ENCODE results near the gene ADAM20.

Gene ADAM20

DNA sequence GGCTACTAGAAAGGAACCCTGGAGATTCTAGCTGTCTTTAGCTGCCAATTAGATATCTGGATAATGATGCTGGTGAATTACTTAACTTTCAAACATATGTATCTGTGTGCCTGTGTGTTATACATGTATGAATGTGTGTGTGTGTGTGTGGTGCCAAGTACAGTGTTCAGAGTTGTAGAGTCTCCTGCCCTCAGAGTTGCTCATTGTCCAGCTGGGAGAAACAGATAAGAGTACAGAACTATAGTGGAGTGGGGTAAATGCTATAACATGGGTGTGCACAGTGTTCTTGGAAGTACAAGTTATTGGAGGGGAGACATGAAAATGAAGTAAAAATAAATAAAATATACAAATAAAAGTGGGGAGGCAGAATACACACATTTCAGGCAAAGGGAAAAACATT lies 23.6 kb upstream of the ADAM20 start:
- ATAC-seq, result no peak
- TF ChIP-seq, protein P1, sequence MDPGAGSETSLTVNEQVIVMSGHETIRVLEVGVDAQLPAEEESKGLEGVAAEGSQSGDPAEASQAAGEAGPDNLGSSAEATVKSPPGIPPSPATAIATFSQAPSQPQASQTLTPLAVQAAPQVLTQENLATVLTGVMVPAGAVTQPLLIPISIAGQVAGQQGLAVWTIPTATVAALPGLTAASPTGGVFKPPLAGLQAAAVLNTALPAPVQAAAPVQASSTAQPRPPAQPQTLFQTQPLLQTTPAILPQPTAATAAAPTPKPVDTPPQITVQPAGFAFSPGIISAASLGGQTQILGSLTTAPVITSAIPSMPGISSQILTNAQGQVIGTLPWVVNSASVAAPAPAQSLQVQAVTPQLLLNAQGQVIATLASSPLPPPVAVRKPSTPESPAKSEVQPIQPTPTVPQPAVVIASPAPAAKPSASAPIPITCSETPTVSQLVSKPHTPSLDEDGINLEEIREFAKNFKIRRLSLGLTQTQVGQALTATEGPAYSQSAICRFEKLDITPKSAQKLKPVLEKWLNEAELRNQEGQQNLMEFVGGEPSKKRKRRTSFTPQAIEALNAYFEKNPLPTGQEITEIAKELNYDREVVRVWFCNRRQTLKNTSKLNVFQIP (CRISPR knock-in tag; IDR thresholded peaks at IDR 0.05; ENCODE audit: borderline replicate concordance, low read depth), result no peak
- TF ChIP-seq GLIS3 (CRISPR knock-in tag; IDR thresholded peaks at IDR 0.05) (no peak), ZFP30 (CRISPR knock-in tag; IDR thresholded peaks at IDR 0.05) (no peak), ZFP3 (CRISPR knock-in tag; IDR thresholded peaks at IDR 0.05) (no peak), ARNTL (CRISPR knock-in tag; IDR thresholded peaks at IDR 0.05; ENCODE audit: borderline replicate concordance, low read depth) (no peak), CSDC2 (CRISPR knock-in tag; IDR thresholded peaks at IDR 0.05) (no peak), BACH2 (CRISPR knock-in tag; IDR thresholded peaks at IDR 0.05; ENCODE audit: borderline replicate concordance) (no peak)

DNA sequence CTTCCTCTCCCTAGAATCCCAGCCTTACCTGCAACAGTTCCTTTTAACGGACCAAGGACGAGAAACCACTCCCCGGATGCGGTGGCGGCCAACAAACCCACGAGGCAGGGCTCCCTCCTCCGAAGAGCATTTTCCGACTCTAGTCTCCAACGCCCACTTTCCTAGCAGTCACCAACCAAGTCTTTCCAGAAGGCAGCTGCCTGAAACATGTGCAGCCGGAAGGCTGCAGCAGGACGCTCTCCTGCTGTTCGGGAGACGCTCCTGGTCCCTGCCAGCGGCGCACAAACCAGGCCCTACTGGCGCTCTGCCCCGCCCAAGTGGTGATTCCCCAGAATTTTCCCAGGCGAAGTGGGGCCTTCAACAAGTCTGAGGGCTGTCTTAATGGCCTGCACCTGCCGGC lies 21.1 kb upstream of the ADAM20 start:
- no peak for ATAC-seq
- TF ChIP-seq, protein P2, sequence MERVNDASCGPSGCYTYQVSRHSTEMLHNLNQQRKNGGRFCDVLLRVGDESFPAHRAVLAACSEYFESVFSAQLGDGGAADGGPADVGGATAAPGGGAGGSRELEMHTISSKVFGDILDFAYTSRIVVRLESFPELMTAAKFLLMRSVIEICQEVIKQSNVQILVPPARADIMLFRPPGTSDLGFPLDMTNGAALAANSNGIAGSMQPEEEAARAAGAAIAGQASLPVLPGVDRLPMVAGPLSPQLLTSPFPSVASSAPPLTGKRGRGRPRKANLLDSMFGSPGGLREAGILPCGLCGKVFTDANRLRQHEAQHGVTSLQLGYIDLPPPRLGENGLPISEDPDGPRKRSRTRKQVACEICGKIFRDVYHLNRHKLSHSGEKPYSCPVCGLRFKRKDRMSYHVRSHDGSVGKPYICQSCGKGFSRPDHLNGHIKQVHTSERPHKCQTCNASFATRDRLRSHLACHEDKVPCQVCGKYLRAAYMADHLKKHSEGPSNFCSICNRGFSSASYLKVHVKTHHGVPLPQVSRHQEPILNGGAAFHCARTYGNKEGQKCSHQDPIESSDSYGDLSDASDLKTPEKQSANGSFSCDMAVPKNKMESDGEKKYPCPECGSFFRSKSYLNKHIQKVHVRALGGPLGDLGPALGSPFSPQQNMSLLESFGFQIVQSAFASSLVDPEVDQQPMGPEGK (CRISPR knock-in tag; IDR thresholded peaks at IDR 0.05; ENCODE audit: borderline replicate concordance), result no peak
- no peak for TF ChIP-seq PPARA (CRISPR knock-in tag; IDR thresholded peaks at IDR 0.05; ENCODE audit: borderline replicate concordance)
- no peak for TF ChIP-seq ESRRG (CRISPR knock-in tag; IDR thresholded peaks at IDR 0.05)
- no peak for TF ChIP-seq ZNF8 (CRISPR knock-in tag; IDR thresholded peaks at IDR 0.05)
- TF ChIP-seq ARNTL (CRISPR knock-in tag; IDR thresholded peaks at IDR 0.05; ENCODE audit: borderline replicate concordance, low read depth), result no peak
- TF ChIP-seq ZNF70 (CRISPR knock-in tag; IDR thresholded peaks at IDR 0.05), result no peak
- TF ChIP-seq, protein P3, sequence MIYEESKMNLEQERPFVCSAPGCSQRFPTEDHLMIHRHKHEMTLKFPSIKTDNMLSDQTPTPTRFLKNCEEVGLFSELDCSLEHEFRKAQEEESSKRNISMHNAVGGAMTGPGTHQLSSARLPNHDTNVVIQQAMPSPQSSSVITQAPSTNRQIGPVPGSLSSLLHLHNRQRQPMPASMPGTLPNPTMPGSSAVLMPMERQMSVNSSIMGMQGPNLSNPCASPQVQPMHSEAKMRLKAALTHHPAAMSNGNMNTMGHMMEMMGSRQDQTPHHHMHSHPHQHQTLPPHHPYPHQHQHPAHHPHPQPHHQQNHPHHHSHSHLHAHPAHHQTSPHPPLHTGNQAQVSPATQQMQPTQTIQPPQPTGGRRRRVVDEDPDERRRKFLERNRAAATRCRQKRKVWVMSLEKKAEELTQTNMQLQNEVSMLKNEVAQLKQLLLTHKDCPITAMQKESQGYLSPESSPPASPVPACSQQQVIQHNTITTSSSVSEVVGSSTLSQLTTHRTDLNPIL (CRISPR knock-in tag; IDR thresholded peaks at IDR 0.05; ENCODE audit: low read depth), result no peak
- TF ChIP-seq BACH2 (CRISPR knock-in tag; IDR thresholded peaks at IDR 0.05; ENCODE audit: borderline replicate concordance), result no peak
- TF ChIP-seq RARB (CRISPR knock-in tag; IDR thresholded peaks at IDR 0.05), result no peak
- TF ChIP-seq, protein P4, sequence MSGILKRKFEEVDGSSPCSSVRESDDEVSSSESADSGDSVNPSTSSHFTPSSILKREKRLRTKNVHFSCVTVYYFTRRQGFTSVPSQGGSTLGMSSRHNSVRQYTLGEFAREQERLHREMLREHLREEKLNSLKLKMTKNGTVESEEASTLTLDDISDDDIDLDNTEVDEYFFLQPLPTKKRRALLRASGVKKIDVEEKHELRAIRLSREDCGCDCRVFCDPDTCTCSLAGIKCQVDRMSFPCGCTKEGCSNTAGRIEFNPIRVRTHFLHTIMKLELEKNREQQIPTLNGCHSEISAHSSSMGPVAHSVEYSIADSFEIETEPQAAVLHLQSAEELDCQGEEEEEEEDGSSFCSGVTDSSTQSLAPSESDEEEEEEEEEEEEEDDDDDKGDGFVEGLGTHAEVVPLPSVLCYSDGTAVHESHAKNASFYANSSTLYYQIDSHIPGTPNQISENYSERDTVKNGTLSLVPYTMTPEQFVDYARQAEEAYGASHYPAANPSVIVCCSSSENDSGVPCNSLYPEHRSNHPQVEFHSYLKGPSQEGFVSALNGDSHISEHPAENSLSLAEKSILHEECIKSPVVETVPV (CRISPR knock-in tag; IDR thresholded peaks at IDR 0.05), result no peak

DNA sequence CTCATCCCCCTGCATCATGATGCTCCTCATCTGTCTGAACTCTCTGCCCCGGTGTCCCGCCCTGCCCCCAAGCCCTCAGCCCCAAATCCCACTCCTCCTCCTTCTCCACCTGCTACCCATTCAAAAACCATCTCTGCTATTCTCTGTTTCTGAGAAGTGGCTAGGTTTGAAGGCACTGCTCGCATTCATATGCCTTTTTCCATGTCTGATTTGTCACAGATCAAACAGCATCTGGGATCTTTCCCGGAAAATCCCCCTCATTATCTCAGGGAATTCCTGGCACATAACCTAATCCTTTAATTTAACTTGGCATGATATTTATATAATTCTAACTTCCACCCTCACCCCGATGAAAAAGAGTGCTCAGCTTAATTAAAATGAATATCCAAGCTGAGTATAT lies 3.3 kb upstream of the ADAM20 start:
- ATAC-seq, result no peak
- no peak for TF ChIP-seq ZFP3 (CRISPR knock-in tag; IDR thresholded peaks at IDR 0.05)
- no peak for TF ChIP-seq GLIS3 (CRISPR knock-in tag; IDR thresholded peaks at IDR 0.05)
- TF ChIP-seq PPARA (CRISPR knock-in tag; IDR thresholded peaks at IDR 0.05; ENCODE audit: borderline replicate concordance), result no peak
- TF ChIP-seq BACH2 (CRISPR knock-in tag; IDR thresholded peaks at IDR 0.05; ENCODE audit: borderline replicate concordance), result no peak
- no peak for TF ChIP-seq TCF4 (CRISPR knock-in tag; IDR thresholded peaks at IDR 0.05; ENCODE audit: borderline replicate concordance)

DNA sequence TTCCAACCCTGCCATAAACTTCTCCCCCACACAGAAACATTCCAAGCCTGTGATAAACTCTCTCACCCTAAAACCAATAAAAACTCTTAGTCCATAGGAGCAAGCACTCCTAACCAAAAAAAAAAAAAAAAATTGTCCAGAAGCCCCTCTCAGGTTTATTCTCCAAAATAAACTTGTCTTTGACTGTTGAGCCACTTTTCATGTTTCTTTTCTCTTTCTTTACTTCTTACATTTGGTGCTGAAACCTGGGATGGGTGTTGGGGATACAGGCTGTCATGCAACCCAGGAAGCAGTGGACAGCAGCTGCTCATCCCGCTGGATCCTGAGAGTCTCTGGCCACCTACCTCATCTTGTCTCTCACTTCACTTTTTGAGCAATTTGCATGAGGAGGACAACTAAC lies 2.0 kb upstream of the ADAM20 start:
- TF ChIP-seq ZNF70 (CRISPR knock-in tag; IDR thresholded peaks at IDR 0.05) (no peak), RARB (CRISPR knock-in tag; IDR thresholded peaks at IDR 0.05) (no peak), ESRRG (CRISPR knock-in tag; IDR thresholded peaks at IDR 0.05) (no peak), GLIS3 (CRISPR knock-in tag; IDR thresholded peaks at IDR 0.05) (no peak), ARNTL (CRISPR knock-in tag; IDR thresholded peaks at IDR 0.05; ENCODE audit: borderline replicate concordance, low read depth) (no peak), TOX (CRISPR knock-in tag; IDR thresholded peaks at IDR 0.05; ENCODE audit: borderline replicate concordance) (no peak), ZNF8 (CRISPR knock-in tag; IDR thresholded peaks at IDR 0.05) (no peak), ZFP3 (CRISPR knock-in tag; IDR thresholded peaks at IDR 0.05) (no peak)
- TF ChIP-seq, protein P1 (CRISPR knock-in tag; IDR thresholded peaks at IDR 0.05; ENCODE audit: borderline replicate concordance, low read depth), result no peak
- TF ChIP-seq, protein P5, sequence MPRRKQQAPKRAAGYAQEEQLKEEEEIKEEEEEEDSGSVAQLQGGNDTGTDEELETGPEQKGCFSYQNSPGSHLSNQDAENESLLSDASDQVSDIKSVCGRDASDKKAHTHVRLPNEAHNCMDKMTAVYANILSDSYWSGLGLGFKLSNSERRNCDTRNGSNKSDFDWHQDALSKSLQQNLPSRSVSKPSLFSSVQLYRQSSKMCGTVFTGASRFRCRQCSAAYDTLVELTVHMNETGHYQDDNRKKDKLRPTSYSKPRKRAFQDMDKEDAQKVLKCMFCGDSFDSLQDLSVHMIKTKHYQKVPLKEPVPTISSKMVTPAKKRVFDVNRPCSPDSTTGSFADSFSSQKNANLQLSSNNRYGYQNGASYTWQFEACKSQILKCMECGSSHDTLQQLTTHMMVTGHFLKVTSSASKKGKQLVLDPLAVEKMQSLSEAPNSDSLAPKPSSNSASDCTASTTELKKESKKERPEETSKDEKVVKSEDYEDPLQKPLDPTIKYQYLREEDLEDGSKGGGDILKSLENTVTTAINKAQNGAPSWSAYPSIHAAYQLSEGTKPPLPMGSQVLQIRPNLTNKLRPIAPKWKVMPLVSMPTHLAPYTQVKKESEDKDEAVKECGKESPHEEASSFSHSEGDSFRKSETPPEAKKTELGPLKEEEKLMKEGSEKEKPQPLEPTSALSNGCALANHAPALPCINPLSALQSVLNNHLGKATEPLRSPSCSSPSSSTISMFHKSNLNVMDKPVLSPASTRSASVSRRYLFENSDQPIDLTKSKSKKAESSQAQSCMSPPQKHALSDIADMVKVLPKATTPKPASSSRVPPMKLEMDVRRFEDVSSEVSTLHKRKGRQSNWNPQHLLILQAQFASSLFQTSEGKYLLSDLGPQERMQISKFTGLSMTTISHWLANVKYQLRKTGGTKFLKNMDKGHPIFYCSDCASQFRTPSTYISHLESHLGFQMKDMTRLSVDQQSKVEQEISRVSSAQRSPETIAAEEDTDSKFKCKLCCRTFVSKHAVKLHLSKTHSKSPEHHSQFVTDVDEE (CRISPR knock-in tag; IDR thresholded peaks at IDR 0.05), result no peak
- no peak for ATAC-seq

All from SK-N-SH treated with all-trans-retinoic acid at 6 μM for 48 hours (cell line).